ENCODE results near the gene CDK5RAP2. TPM values are rescaled to one million over a fixed set of nuclear protein-coding genes. Genes with fewer than 3 reads are reported as not detected.

The CDK5RAP2 gene
- total RNA-seq, 4 donors from 2014 or later, result 53.5 to 74.2 (median 55.7) TPM

DNA sequence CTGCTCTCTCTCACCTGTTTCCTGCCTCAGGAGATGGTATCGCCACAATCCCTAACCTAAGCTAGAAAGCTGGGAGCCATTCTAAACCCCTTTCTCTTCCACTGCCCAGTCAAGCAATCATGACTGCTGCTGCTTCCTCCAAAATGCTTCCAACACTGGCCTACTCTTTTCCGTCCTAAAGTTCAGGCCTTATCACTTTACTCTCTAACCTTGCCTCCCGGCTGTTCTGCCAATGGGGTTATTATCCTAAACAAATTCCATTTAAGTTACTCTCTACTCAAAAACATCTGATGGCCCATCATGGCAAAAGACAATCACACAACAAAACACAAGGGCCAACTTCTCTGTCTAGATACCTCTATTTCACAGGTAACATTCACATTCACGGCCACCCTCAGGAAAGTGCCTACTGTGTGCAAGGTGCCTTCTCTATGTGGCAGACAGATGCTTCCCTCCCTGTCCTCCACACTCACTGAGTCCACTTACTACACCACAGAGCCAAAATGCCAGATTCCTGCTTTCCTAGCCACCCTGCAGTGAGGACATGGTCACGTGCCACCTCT, 168.0 kb downstream of the CDK5RAP2 start:
- WGBS, 2 donors, result 93 to 95% methylated on average over 5 of the region's 5 CpGs
- intact Hi-C loops (cut with DNase I; ENCODE audit: low total_unique reads), result no loop called here
- H3K4me3 ChIP-seq (ENCODE audit: low read depth, poor library complexity, severe bottlenecking), result no peak overlapping the region
- DNase-seq (ENCODE audit: low spot score in 2 of 2), result no peak
- no peak for TF ChIP-seq POLR2A (IDR thresholded peaks at IDR 0.05)
- TF ChIP-seq, protein P1, sequence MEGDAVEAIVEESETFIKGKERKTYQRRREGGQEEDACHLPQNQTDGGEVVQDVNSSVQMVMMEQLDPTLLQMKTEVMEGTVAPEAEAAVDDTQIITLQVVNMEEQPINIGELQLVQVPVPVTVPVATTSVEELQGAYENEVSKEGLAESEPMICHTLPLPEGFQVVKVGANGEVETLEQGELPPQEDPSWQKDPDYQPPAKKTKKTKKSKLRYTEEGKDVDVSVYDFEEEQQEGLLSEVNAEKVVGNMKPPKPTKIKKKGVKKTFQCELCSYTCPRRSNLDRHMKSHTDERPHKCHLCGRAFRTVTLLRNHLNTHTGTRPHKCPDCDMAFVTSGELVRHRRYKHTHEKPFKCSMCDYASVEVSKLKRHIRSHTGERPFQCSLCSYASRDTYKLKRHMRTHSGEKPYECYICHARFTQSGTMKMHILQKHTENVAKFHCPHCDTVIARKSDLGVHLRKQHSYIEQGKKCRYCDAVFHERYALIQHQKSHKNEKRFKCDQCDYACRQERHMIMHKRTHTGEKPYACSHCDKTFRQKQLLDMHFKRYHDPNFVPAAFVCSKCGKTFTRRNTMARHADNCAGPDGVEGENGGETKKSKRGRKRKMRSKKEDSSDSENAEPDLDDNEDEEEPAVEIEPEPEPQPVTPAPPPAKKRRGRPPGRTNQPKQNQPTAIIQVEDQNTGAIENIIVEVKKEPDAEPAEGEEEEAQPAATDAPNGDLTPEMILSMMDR (IDR thresholded peaks at IDR 0.05), result no peak

DNA sequence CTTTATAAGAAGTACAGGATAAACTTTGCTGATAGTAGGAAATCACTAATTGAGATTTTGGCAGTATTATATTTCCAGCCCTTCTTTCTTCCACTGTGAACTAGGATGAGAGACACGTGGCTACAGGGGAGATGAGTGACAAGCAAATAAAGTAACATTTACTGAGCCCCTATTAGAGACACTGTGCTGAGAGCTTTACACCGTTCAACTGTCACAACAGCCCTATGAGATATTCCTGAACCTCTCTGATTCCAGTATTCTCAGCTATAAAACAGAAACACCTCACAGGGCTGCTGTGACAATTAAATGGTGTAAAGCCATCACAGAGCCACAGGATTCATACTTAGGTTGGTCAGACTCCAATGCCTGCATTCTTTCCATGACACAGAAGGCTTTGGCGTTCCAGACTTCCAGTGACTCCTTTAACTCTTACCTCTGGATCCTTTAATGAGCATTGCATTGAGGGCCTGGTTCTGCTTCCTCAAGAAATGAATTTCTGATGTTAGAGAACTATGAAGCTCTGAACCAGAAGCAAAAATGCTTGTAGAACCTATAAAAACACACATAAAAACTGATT, 169.0 kb downstream of the CDK5RAP2 start:
- no peak overlapping the region for H3K4me3 ChIP-seq (ENCODE audit: low read depth, poor library complexity, severe bottlenecking)
- intact Hi-C loops (cut with DNase I; ENCODE audit: low total_unique reads), result no loop called here
- DNase-seq (ENCODE audit: low spot score in 2 of 2), result no peak
- WGBS, 2 donors, result 68 to 73% methylated on average over 3 of the region's 3 CpGs
- TF ChIP-seq POLR2A (IDR thresholded peaks at IDR 0.05), result no peak

DNA sequence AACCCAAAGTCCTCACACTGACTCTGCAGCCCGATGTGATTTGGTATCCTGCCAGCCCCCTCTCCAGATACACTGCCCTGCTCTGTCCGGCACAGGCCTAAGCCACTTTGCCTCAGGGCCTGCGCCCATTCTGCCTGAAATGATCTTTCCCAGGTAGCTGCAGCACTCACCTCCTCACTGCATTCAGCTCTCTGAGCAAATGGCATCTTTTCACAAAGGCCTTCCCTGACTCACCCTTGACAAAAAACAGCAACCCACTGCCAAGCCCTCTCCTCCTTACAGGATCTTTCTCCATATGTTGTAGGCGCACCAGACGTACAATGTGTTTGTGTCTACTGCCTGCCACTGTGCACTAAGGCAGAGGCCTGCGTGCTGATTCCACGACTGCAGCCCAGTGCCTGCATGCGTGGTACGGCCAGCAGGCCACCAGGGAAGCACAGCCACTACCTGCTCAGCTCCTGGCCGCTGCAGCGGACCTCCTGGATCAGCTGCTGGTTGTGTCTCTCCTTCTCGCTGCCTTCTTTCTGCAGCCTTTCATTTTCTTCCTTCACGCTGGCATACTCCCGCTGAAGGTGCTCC, 171.2 kb downstream of the CDK5RAP2 start:
- TF ChIP-seq POLR2A (IDR thresholded peaks at IDR 0.05), result no peak
- TF ChIP-seq, protein P1 (IDR thresholded peaks at IDR 0.05), result no peak
- 95 to 97% methylated on average over 14 of the region's 14 CpGs for WGBS, 2 donors
- DNase-seq (ENCODE audit: low spot score in 2 of 2), result no peak
- intact Hi-C loops (cut with DNase I; ENCODE audit: low total_unique reads), result no loop called here
- H3K4me3 ChIP-seq (ENCODE audit: low read depth, poor library complexity, severe bottlenecking), result no peak overlapping the region

DNA sequence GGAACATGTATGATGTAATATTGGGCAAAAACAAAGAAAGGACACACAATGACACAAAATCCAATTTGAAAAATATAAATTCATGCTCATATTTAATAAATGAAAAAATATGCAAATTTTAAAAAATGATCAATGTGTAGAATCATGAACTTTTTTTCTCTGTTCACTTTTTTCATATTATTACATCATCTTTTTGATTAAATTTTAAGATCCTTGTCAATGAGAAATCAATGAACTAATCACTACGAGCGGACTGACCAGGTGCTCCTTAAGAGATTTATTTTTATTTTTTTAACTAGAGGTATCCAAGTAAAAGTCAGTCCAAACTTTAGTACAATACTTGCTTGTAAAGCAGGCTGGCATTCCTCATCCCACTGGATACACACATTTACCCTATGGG, 174.1 kb downstream of the CDK5RAP2 start:
- DNase-seq (ENCODE audit: low spot score in 2 of 2), result no peak
- no peak overlapping the region for H3K4me3 ChIP-seq (ENCODE audit: low read depth, poor library complexity, severe bottlenecking)
- TF ChIP-seq POLR2A (IDR thresholded peaks at IDR 0.05), result no peak
- TF ChIP-seq, protein P1 (IDR thresholded peaks at IDR 0.05), result no peak
- 97% methylated on average over 2 of the region's 2 CpGs for WGBS, 2 donors
- intact Hi-C loops (cut with DNase I; ENCODE audit: low total_unique reads), result no loop called here

DNA sequence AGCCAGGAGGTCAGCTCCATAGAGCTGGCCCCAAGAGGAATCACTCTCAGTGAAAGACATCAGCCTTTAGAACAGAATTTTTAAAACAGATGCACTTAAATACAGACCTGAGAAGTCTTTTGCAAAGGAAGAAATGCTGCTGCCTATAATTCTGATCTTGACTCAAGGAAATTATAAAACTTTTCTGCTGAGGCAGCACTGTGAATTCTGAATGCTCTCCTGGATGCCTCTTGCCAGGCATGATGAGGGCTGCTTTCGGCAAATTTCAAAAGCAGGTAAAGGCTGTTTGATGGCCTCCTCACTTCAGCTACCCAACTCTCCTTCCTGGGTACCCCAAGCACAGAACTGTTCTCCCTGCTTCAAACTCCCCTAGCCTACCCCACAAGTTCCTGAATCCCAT, 174.8 kb downstream of the CDK5RAP2 start:
- no peak for TF ChIP-seq POLR2A (IDR thresholded peaks at IDR 0.05)
- TF ChIP-seq, protein P1 (IDR thresholded peaks at IDR 0.05), result no peak
- intact Hi-C loops (cut with DNase I; ENCODE audit: low total_unique reads), result no loop called here
- WGBS, 2 donors, result 94 to 100% methylated on average over 1 of the region's 1 CpG
- no peak overlapping the region for H3K4me3 ChIP-seq (ENCODE audit: low read depth, poor library complexity, severe bottlenecking)
- no peak for DNase-seq (ENCODE audit: low spot score in 2 of 2)

DNA sequence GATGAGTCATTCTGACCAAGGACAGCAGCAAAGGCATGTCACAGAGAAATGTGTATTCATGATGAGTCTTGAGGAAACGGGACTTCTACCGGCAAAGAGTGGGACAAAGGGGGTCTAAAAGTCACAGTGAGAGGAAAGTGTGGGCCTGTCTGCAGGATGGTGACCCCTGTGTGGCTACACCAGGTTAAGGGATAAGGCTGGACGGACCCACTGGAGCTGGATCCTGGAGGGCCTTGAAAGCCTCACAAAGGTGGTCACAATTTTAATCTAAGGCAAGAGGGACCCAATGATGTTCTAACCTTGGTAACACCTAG, 176.5 kb downstream of the CDK5RAP2 start:
- TF ChIP-seq, protein P1 (IDR thresholded peaks at IDR 0.05), result no peak
- TF ChIP-seq POLR2A (IDR thresholded peaks at IDR 0.05), result no peak
- intact Hi-C loops (cut with DNase I; ENCODE audit: low total_unique reads), result no loop called here
- WGBS, 2 donors, result 76 to 83% methylated on average over 3 of the region's 3 CpGs

More for the DNA sequence above, 176.5 kb downstream of the CDK5RAP2 start:
- no peak overlapping the region for H3K4me3 ChIP-seq (ENCODE audit: low read depth, poor library complexity, severe bottlenecking)
- DNase-seq (ENCODE audit: low spot score in 2 of 2), result no peak
